NOMO-1 (cell line): ENCODE data around the gene PLA2G5.

ENCODE experiments used
- DNase-seq, 2 experiments: peaks; one replicate each; lab custom pipeline; 2025; ENCODE audit not compliant: unreplicated experiment in 2 of 2; lab: John Stamatoyannopoulos, UW

PLA2G5 gene

DNA sequence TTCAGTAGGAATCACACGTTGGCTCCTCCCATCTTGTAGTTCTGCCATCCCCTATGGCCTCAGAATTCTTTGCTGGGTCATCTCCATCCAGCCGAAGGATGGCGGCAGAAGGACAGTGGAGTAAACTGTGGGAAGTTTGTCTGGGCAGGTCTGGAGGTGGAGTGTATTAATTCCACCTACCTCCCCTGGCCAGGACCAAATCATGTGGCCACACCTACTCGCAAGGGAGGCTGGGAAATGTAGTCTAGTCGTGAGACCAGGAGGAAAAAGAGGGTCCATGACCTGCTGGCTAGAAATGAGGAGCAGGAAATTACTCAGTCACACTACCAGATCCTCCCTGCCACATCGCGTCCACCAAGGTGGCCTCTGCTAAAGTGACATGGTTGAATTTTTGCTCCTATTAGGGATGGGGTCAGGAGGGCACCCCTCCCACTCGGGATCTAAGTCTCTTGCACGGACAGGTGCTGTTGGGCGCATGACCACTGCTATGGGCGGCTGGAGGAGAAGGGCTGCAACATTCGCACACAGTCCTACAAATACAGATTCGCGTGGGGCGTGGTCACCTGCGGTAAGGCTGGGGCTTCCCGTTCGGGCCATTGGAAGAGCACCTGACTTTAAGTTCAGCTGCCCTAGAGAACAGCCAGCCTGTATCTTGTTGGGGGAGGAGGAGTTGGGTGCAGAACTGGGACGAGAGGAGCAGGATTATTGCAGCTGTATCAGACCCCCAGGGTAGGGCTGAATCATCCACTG is 19.5 kb downstream of the PLA2G5 start:
- DNase-seq, result no peak

DNA sequence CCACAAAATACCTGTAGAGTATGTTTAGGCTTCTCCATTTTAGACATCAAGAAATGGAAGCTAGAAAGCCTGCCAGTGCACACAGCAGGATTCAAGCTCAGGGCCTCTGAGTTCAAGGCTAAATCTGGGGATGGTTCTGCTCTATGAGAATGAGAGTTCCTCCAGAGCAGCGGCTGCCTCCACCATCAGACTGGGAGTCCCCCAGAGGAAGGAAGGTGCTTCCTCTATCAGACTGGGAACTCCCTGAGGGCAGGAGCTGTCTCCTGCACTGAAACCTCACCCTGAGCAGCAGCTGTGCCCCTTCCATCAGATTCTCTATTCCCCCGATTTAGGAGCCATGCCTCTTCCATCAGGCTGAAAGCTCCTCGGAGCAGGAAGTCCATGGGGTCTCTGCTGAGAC is 20.1 kb downstream of the PLA2G5 start:
- no peak for DNase-seq

DNA sequence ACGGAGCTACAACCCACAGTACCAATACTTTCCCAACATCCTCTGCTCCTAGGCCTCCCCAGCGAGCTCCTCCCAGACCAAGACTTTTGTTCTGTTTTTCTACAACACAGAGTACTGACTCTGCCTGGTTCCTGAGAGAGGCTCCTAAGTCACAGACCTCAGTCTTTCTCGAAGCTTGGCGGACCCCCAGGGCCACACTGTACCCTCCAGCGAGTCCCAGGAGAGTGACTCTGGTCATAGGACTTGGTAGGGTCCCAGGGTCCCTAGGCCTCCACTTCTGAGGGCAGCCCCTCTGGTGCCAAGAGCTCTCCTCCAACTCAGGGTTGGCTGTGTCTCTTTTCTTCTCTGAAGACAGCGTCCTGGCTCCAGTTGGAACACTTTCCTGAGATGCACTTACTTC is 20.6 kb downstream of the PLA2G5 start:
- DNase-seq, result no peak

- DNase-seq, result no peak
Measured at GRCh38 chr1:20093303-20093702, 23.3 kb downstream of the PLA2G5 start.

GRCh38 chr1:20093940-20094391 is 24.0 kb downstream of the PLA2G5 start:
- peak in 1 of 2 experiments; percentile 7 for DNase-seq

DNA sequence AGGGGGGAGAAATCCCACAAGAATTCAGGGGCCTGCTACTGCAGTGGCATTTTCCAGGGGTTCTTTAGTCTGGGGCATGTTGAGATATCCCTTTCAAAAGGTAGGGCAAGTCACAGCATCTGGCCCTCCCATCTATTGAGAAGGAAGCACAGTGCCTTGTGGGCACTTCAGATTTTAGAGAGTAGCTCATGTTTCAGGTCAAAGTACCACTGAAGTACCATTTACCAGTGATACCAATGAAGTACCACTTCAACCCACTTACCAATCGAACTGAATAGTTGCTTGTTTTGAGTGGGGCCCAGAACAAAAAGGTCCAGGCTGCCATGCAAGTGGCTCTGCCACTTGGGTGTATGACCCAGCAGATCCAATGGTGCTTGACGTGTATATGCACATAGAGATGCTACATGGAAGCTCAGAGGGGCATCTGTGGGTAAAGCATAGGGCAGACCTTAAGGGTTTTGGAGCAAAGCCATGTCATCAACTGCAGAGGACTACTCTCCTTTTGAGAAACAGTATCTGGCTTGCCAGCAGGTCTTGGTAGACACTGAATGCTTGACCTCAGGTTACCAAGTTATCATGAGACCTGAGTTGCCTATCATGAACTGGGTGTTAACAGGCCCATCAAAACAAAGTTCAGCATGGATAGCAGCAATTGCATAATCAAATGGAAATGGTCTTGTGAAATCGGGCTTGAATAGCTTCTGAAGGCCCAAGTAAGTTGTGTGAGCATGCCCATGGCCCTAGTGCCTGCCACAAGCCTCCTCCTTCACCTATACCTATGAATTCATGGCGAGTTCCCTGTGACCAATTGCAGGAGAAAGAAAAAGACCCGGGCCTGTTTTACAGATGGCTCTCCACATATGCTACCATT is 25.8 kb downstream of the PLA2G5 start:
- DNase-seq, result peak; percentile 21 to 35

GRCh38 chr1:20096840-20097447 is 26.9 kb downstream of the PLA2G5 start:
- DNase-seq, result no peak

GRCh38 chr1:20099533-20099932 is 29.5 kb downstream of the PLA2G5 start:
- no peak for DNase-seq

- peak; percentile 16 to 47 for DNase-seq
Measured at GRCh38 chr1:20100632-20101355, 30.8 kb downstream of the PLA2G5 start.

GRCh38 chr1:20102875-20103274 is 32.9 kb downstream of the PLA2G5 start:
- DNase-seq, result no peak

DNA sequence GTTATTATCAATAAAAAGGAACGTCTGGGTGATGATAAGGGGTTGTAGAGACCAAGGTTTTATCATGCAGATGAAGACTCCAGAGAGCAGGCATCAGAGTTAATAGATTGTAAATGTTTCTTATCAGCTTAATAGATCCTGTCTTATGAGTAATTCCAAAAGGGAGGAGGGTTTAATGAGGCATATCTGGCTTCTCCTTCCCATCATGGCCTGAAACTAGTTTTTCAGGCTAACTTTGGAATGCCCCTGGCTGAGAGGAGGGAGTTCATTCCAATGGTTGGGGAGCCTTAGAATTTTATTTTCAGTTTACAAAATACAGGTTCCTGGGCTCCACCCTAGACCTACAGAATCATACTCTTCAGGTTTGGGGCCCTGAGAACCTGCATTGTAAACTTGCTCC is 35.9 kb downstream of the PLA2G5 start:
- DNase-seq, result no peak

DNA sequence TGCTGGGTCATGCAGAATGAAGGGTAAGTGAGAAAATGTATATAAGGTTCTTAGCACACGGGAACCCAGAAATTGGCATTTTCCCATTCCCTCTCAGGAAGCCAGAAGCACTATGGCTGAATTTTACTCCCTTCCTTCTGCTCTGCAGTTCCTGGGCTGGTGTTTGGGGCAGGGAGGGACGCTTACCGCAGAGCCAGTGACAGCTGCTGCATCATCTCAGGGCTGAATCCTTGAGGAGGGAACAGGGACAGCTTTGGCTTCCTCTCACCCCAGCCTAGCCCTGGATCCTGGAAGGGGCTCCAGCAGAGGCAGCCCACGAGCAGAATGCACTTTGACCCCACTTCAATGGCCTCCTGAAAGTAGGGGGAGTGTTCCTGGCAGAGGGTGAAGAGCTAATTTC is 37.4 kb downstream of the PLA2G5 start:
- DNase-seq, result no peak

- DNase-seq, result no peak
Measured at GRCh38 chr1:20107796-20108195, 37.8 kb downstream of the PLA2G5 start.

DNA sequence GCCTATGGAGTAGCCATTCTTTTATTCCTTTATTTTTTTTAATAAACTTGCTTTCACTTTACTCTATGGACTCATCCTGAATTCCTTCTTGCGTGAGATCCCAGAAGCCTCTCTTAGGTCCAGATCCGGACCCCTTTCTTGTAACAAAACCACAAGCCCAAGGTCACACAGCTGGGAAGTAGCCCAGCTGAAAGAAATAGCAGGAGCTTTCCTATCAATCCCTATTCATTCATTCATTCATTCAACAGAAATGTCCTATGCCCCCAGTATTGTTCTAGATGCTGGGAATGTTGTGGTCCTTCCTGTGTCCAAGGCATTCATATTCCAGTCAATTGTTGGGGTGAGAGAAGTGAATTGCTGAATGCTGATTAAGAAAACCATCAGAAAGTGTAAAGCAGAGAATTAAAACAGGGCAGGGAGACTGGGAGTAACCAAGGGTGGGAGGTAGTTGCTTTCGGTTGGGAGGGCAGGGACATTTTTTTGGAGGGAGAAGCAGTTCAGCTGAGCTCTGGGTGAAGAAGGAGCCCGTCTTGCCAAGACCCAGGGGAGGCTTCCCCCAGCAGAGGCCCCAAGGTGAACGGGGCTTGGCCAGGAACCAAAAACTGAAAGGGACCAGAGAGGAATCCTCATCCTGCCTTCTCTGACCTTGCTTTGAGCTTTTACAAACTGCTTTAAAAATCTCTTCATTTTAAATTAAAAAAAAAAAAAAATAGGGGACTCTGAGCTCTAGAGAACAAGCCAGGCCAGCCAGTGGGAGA is 38.6 kb downstream of the PLA2G5 start:
- DNase-seq, result no peak

GRCh38 chr1:20109223-20109856 is 39.3 kb downstream of the PLA2G5 start:
- no peak for DNase-seq

GRCh38 chr1:20110679-20111078 is 40.7 kb downstream of the PLA2G5 start:
- no peak for DNase-seq

DNA sequence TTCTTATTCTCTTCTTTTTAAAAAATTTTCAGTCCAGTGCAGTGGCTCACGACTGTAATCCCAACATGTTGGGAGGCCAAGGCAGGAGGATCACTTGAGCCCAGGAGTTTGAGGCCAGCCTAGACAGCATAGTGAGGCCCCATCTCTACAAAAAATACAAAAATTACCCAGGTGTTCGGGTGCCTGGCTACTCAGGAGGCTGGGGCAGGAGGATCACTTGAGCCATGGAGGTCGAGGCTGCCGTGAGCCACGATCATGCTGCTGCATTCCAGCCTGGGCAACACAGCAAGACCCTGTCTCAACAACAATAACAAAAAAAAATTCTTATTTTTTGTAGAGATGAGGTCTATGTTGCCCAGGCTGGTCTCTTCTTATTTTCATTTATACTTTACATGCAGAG is 41.5 kb downstream of the PLA2G5 start:
- no peak for DNase-seq

DNA sequence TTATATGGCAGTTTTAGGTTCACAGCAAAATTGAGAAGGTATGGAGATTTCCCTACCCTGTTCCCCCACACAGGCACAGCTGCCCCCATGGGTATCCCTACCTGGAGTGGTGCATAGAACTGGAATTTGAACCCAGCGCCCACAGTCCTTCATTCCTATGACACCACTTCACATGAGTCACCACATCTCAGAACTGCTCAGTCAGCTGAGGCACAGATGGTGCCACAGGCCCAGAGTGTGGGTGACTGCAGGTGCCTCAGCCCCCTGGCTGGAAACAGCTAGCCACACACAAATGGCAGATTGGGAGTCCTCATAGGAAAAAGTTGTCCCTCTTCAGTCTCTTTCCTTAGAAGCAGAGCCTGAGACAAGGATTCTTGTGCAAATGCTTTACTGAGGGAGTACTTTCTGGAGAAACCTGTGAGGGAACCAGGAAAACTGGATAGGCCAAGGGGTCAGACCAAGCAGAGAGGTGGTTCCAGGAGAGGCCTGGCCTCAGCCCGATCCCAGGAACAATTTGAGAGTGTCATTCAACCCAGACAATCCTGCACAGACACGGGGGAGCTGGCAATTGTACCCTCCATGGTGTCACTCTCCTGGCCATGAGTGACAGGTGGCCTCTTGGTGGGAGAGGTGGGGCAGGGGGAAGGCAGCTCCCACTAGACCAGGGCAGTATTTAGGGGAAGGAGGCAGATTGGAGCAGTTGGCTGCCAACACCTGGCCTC is 42.4 kb downstream of the PLA2G5 start:
- DNase-seq, result no peak

- no peak for DNase-seq
Measured at GRCh38 chr1:20114021-20114648, 44.1 kb downstream of the PLA2G5 start.
